H9 (cell line): Measurements from ENCODE around the gene TBX1. TPM values are rescaled to one million over a fixed set of nuclear protein-coding genes. Genes with fewer than 3 reads are reported as not detected.

Source experiments
- DNase-seq: peaks from one replicate; pipeline ENCODE4 v3.0.0-alpha.2; 2017
- H2AFZ ChIP-seq: one replicate; pipeline ENCODE4 v1.6.1; 2013; ENCODE audit warnings: mild to moderate bottlenecking, low read length, control low read depth, moderate library complexity
- H2AK5ac ChIP-seq: 2 replicates; pipeline ENCODE4 v1.6.1; 2013; ENCODE audit warnings: low read length, control low read depth, mixed read lengths; ENCODE audit not compliant: insufficient read length
- H2BK120ac ChIP-seq: one replicate; pipeline ENCODE4 v1.6.1; 2013; ENCODE audit warnings: low read depth, mild to moderate bottlenecking, low read length, control low read depth, inconsistent platforms; ENCODE audit not compliant: poor library complexity, severe bottlenecking
- H2BK12ac ChIP-seq: 2 replicates; pipeline ENCODE4 v1.6.1; 2013; ENCODE audit warnings: low read length, control low read depth, mixed read lengths, low read depth; ENCODE audit not compliant: insufficient read length
- H2BK15ac ChIP-seq: 2 replicates; pipeline ENCODE4 v1.6.1; 2013; ENCODE audit warnings: low read depth, low read length, control low read depth
- H2BK20ac ChIP-seq: one replicate; pipeline ENCODE4 v1.6.1; 2013; ENCODE audit warnings: low read depth, mild to moderate bottlenecking, low read length, control low read depth, inconsistent platforms; ENCODE audit not compliant: poor library complexity, severe bottlenecking
- H2BK5ac ChIP-seq: 2 replicates; pipeline ENCODE4 v1.6.1; 2013; ENCODE audit warnings: low read length, control low read depth, mixed read lengths; ENCODE audit not compliant: insufficient read length
- H3K14ac ChIP-seq: 2 replicates; pipeline ENCODE4 v1.6.1; 2013; ENCODE audit warnings: low read length, control low read depth; ENCODE audit not compliant: insufficient read depth
- H3K18ac ChIP-seq: 2 replicates; pipeline ENCODE4 v1.6.1; 2013; ENCODE audit warnings: low read depth, mild to moderate bottlenecking, mixed read lengths, low read length, control low read depth; ENCODE audit not compliant: insufficient read length
- H3K23ac ChIP-seq: 2 replicates; pipeline ENCODE4 v1.6.1; 2013; ENCODE audit warnings: low read length, control low read depth, mixed read lengths, low read depth; ENCODE audit not compliant: insufficient read length
- H3K23me2 ChIP-seq: 2 replicates; pipeline ENCODE4 v1.6.1; 2013; ENCODE audit warnings: low read depth, mild to moderate bottlenecking, mixed read lengths, low read length, control low read depth; ENCODE audit not compliant: insufficient read length, poor library complexity, severe bottlenecking
- H3K27ac ChIP-seq: 2 replicates; pipeline ENCODE4 v1.5.1; 2013; ENCODE audit warnings: low read length, control low read depth, mixed read lengths, low read depth; ENCODE audit not compliant: insufficient read length
- H3K27me3 ChIP-seq: 2 replicates; pipeline ENCODE4 v1.6.1; 2013; ENCODE audit warnings: low read length, control low read depth, inconsistent platforms; ENCODE audit not compliant: insufficient read depth
- H3K4ac ChIP-seq: 2 replicates; pipeline ENCODE4 v1.6.1; 2013; ENCODE audit warnings: low read depth, mild to moderate bottlenecking, control low read depth, inconsistent platforms, low read length, moderate library complexity
- H3K4me1 ChIP-seq: 2 replicates; pipeline ENCODE4 v1.6.1; 2013; ENCODE audit warnings: low read length, control low read depth, inconsistent platforms; ENCODE audit not compliant: insufficient read depth
- H3K4me2 ChIP-seq: 2 replicates; pipeline ENCODE4 v1.6.1; 2013; ENCODE audit warnings: low read length, control low read depth, mixed read lengths; ENCODE audit not compliant: insufficient read length, insufficient read depth
- H3K56ac ChIP-seq: 2 replicates; pipeline ENCODE4 v1.6.1; 2013; ENCODE audit warnings: low read depth, mild to moderate bottlenecking, mixed read lengths, low read length, control low read depth; ENCODE audit not compliant: insufficient read length
- H3K79me1 ChIP-seq: 2 replicates; pipeline ENCODE4 v1.6.1; 2013; ENCODE audit warnings: low read depth, mild to moderate bottlenecking, moderate library complexity, low read length, control low read depth, inconsistent platforms; ENCODE audit not compliant: insufficient read depth, poor library complexity, severe bottlenecking
- H3K79me2 ChIP-seq: 2 replicates; pipeline ENCODE4 v1.6.1; 2013; ENCODE audit warnings: low read length, control low read depth, inconsistent platforms; ENCODE audit not compliant: insufficient read depth
- H3K9ac ChIP-seq: 2 replicates; pipeline ENCODE4 v1.6.1; 2013; ENCODE audit warnings: low read length, control low read depth, mixed read lengths; ENCODE audit not compliant: insufficient read length; ENCODE audit errors: extremely low read depth
- H3K9me3 ChIP-seq: one replicate; pipeline ENCODE4 v1.6.1; 2013; ENCODE audit warnings: low read depth, low read length, inconsistent platforms; ENCODE audit not compliant: control insufficient read depth
- H3T11ph ChIP-seq: one replicate; pipeline ENCODE4 v1.6.1; 2013; ENCODE audit warnings: mild to moderate bottlenecking, low read length, control low read depth, inconsistent platforms
- H4K20me1 ChIP-seq: one replicate; pipeline ENCODE4 v1.6.1; 2013; ENCODE audit not compliant: control insufficient read depth, insufficient read length, insufficient read depth
- H4K5ac ChIP-seq: 2 replicates; pipeline ENCODE4 v1.6.1; 2013; ENCODE audit warnings: low read depth, mild to moderate bottlenecking, mixed read lengths, low read length, control low read depth; ENCODE audit not compliant: insufficient read length
- H4K8ac ChIP-seq: replicated peaks from 2 replicates; pipeline ENCODE4 v1.6.1; 2013; ENCODE audit warnings: low read length, control low read depth, mixed read lengths, low read depth; ENCODE audit not compliant: insufficient read length
- H4K91ac ChIP-seq: 2 replicates; pipeline ENCODE4 v1.6.1; 2013; ENCODE audit warnings: low read depth, mild to moderate bottlenecking, moderate library complexity, mixed read lengths, low read length, control low read depth; ENCODE audit not compliant: insufficient read length
- H3K27ac Mint-ChIP-seq, 3 experiments: 2 replicates in 2 of 3; 3 replicates in 1 of 3; pipeline ENCODE4 v1.8.0; 2020 to 2021; ENCODE audit warnings: mixed read lengths in 3 of 3, mild to moderate bottlenecking in 1 of 3, moderate library complexity in 1 of 3
- H3K27me3 Mint-ChIP-seq: 2 replicates; pipeline ENCODE4 v1.8.0; 2021; ENCODE audit warnings: low read depth, mild to moderate bottlenecking, moderate library complexity, mixed read lengths
- H3K36me3 Mint-ChIP-seq, 3 experiments: 2 replicates in 2 of 3; 3 replicates in 1 of 3; pipeline ENCODE4 v1.8.0; 2020 to 2021; ENCODE audit warnings: low read depth in 3 of 3, mixed read lengths in 3 of 3; ENCODE audit not compliant: insufficient read depth in 1 of 3
- H3K4me1 Mint-ChIP-seq, 2 experiments: 2 replicates each; pipeline ENCODE4 v1.8.0; 2020; ENCODE audit warnings: mixed read lengths in 2 of 2
- H3K4me3 Mint-ChIP-seq, 2 experiments: 2 replicates in 1 of 2; 3 replicates in 1 of 2; pipeline ENCODE4 v1.8.0; 2020 to 2021; ENCODE audit warnings: mild to moderate bottlenecking in 2 of 2, mixed read lengths in 2 of 2, moderate library complexity in 1 of 2
- H3K9me3 Mint-ChIP-seq, 2 experiments: 2 replicates in 1 of 2; 3 replicates in 1 of 2; pipeline ENCODE4 v1.8.0; 2020; ENCODE audit warnings: mild to moderate bottlenecking in 2 of 2, mixed read lengths in 2 of 2, moderate library complexity in 1 of 2
- WGBS: extraction: QIAGEN DNeasy Blood & Tissue Kit; methylation state at CpG from one replicate; pipeline ENCODE4 v1.1.7; 2013; ENCODE audit warnings: missing lambda C conversion rate, low lambda C conversion rate, mixed read lengths; ENCODE audit not compliant: insufficient read length; ENCODE audit errors: extremely low coverage; 5-methylcytosine and 5-hydroxymethylcytosine counted together
- total RNA-seq: library from RNA; stranded (reverse); gene quantifications from 2 replicates; pipeline ENCODE4 v1.2.1, GENCODE V29; 2021
- TF ChIP-seq, protein P1 (sequence below): fragments of 200-600 bp; sonication (generic); conservative IDR thresholded peaks from 3 replicates; pipeline ENCODE4 v1.8.0; 2021; ENCODE audit warnings: antibody characterized with exemption, mild to moderate bottlenecking

The TBX1 gene
- total RNA-seq, 1 experiment from 2014 or later: 2.2 TPM

GRCh38 chr22:19782533-19782932 is 22.0 kb downstream of the TBX1 start:
- no peak overlapping the region for H3K23ac ChIP-seq
- H3K9me3 ChIP-seq: no peaks in the 10 kb centered on the region
- no peak overlapping the region for H3K18ac ChIP-seq
- no peak overlapping the region for H4K91ac ChIP-seq
- H3K79me2 ChIP-seq: no peaks in the 10 kb centered on the region
- H3K79me1 ChIP-seq: no peaks in the 10 kb centered on the region
- H3K36me3 Mint-ChIP-seq: peaks cover 0 to 1% (median 0%) of the 10 kb centered on the region in 3 experiments; a peak in 2 of 7 replicates
- no peaks in the 10 kb centered on the region for H3K4me1 ChIP-seq
- H3K27ac Mint-ChIP-seq: no peak overlapping the region
- no peak overlapping the region for H4K8ac ChIP-seq
- no peak overlapping the region for H3K4me3 Mint-ChIP-seq
- H3K27me3 Mint-ChIP-seq: peaks cover 29% of the 10 kb centered on the region
- no peak overlapping the region for H3K9ac ChIP-seq
- TF ChIP-seq, protein P1, sequence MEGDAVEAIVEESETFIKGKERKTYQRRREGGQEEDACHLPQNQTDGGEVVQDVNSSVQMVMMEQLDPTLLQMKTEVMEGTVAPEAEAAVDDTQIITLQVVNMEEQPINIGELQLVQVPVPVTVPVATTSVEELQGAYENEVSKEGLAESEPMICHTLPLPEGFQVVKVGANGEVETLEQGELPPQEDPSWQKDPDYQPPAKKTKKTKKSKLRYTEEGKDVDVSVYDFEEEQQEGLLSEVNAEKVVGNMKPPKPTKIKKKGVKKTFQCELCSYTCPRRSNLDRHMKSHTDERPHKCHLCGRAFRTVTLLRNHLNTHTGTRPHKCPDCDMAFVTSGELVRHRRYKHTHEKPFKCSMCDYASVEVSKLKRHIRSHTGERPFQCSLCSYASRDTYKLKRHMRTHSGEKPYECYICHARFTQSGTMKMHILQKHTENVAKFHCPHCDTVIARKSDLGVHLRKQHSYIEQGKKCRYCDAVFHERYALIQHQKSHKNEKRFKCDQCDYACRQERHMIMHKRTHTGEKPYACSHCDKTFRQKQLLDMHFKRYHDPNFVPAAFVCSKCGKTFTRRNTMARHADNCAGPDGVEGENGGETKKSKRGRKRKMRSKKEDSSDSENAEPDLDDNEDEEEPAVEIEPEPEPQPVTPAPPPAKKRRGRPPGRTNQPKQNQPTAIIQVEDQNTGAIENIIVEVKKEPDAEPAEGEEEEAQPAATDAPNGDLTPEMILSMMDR: no peak
- H3K14ac ChIP-seq: no peak overlapping the region
- peaks cover 3% of the 10 kb centered on the region for H4K20me1 ChIP-seq
- H3K27ac ChIP-seq: no peak overlapping the region
- peaks cover 10 to 16% of the 10 kb centered on the region in 2 experiments; a peak in 3 of 4 replicates for H3K4me1 Mint-ChIP-seq
- H3K27me3 ChIP-seq: no peaks in the 10 kb centered on the region
- H2AFZ ChIP-seq: no peak overlapping the region
- no peak overlapping the region for H3K56ac ChIP-seq
- H3K4me2 ChIP-seq: no peak overlapping the region
- H3K9me3 Mint-ChIP-seq: no peaks in the 10 kb centered on the region
- no peak overlapping the region for H2BK120ac ChIP-seq
- no peak overlapping the region for H2BK12ac ChIP-seq
- no peak overlapping the region for H2BK15ac ChIP-seq
- no peak for DNase-seq
- H2BK5ac ChIP-seq: no peak overlapping the region
- H4K5ac ChIP-seq: no peak overlapping the region
- WGBS: no CpG with 5 or more reads among the region's 1 CpG
- H3K4ac ChIP-seq: no peak overlapping the region
- H2BK20ac ChIP-seq: no peak overlapping the region
- no peak overlapping the region for H3T11ph ChIP-seq
- H2AK5ac ChIP-seq: no peak overlapping the region
- no peaks in the 10 kb centered on the region for H3K23me2 ChIP-seq
